HepG2 (cell line): ENCODE measurements around the gene SWSAP1. TPM values are rescaled to one million over a fixed set of nuclear protein-coding genes. Genes with fewer than 3 reads are reported as not detected.

Experiments used
- ATAC-seq: fragments of 200-7000 bp; cut with Tn5 transposase; 3 replicates; pipeline ENCODE4 v1.9.1; 2020; ENCODE audit warnings: mild to moderate bottlenecking, moderate library complexity
- BruUV-seq: library from RNA; stranded (reverse); fragments of 400-500 nt; replicated peaks from 2 replicates; lab custom pipeline; 2021; lab: Mats Ljungman, UMichigan
- CTCF ChIA-PET: fragments of 300-600 bp; formaldehyde crosslinking; extraction: SDS; loops from one replicate; lab custom pipeline; 2021; ENCODE audit warnings: low total read pairs, inconsistent platforms, low intra/inter-chr PET ratio; lab: Yijun Ruan, JAX
- POLR2A ChIA-PET: fragments of 350-600 bp; sonication (Branson Sonifier 250); formaldehyde crosslinking; loops from one replicate; lab custom pipeline; 2020; ENCODE audit warnings: antibody characterized with exemption, inconsistent platforms; lab: Yijun Ruan, JAX
- DNase-seq: peaks from one replicate; pipeline ENCODE4 v3.0.0-alpha.2; 2015; ENCODE audit warnings: low spot score
- FAIRE-seq: peaks from 3 replicates; lab custom pipeline; 2011; peaks lifted over from hg19 to GRCh38; lab: Jason Lieb, UNC
- H2AFZ ChIP-seq: one replicate; pipeline ENCODE4 v1.6.1; 2011; ENCODE audit warnings: low read length, inconsistent platforms
- H3K27ac ChIP-seq: fragments of 300-600 bp; 3 replicates; pipeline ENCODE4 v1.8.0; 2011; ENCODE audit warnings: mixed run types, mild to moderate bottlenecking, mixed read lengths, low read length, inconsistent platforms; ENCODE audit not compliant: insufficient read depth; ENCODE audit errors: extremely low read length
- H3K27me3 ChIP-seq, 2 experiments: fragments of 200-600 bp in 1 of 2; 2 replicates in 1 of 2; 3 replicates in 1 of 2; pipeline versions ENCODE4 v1.6.0 to v1.8.0; 2011; ENCODE audit warnings: low read length in 2 of 2, mild to moderate bottlenecking in 2 of 2, moderate library complexity in 2 of 2, inconsistent platforms in 1 of 2; ENCODE audit not compliant: insufficient read depth in 2 of 2, control insufficient read depth in 1 of 2
- H3K36me3 ChIP-seq, 2 experiments: fragments of 200-600 bp in 1 of 2; replicated peaks in 1 of 2; 2 replicates in 1 of 2; 3 replicates in 1 of 2; pipeline versions ENCODE4 v1.5.1 to v1.8.0; 2011; ENCODE audit warnings: low read length in 2 of 2, inconsistent platforms in 1 of 2; ENCODE audit not compliant: insufficient read depth in 2 of 2, control insufficient read depth in 1 of 2
- H3K4me1 ChIP-seq: 2 replicates; pipeline ENCODE4 v1.5.1; 2012; ENCODE audit warnings: low read length, inconsistent platforms; ENCODE audit not compliant: insufficient read depth
- H3K4me2 ChIP-seq: 2 replicates; pipeline ENCODE4 v1.6.0; 2011; ENCODE audit warnings: low read depth, low read length, inconsistent platforms
- H3K4me3 ChIP-seq, 3 experiments: fragments of 200-600 bp in 1 of 3; sonication (generic), shearing (Covaris generic) in 1 of 3; replicated peaks in 1 of 3; 2 replicates each; pipeline ENCODE4 v1.5.1; 2011 to 2016; ENCODE audit warnings: low read length in 3 of 3, inconsistent platforms in 2 of 3, low read depth in 2 of 3, mild to moderate bottlenecking in 2 of 3, control low read depth in 1 of 3, mixed read lengths in 1 of 3; ENCODE audit not compliant: insufficient read depth in 1 of 3
- H3K79me2 ChIP-seq: one replicate; pipeline ENCODE4 v1.6.1; 2011; ENCODE audit warnings: low read length, inconsistent platforms; ENCODE audit not compliant: insufficient read depth
- H3K9ac ChIP-seq: 2 replicates; pipeline ENCODE4 v1.6.0; 2011; ENCODE audit warnings: mild to moderate bottlenecking, low read depth, low read length, inconsistent platforms; ENCODE audit not compliant: insufficient read depth
- H3K9me3 ChIP-seq: 2 replicates; pipeline ENCODE4 v1.5.1; 2012; ENCODE audit warnings: mild to moderate bottlenecking, low read length
- H4K20me1 ChIP-seq: 2 replicates; pipeline ENCODE4 v1.6.0; 2011; ENCODE audit warnings: inconsistent platforms, mild to moderate bottlenecking, low read length, moderate library complexity; ENCODE audit not compliant: insufficient read depth
- E2F2 ChIP-seq: sonication (generic); formaldehyde crosslinking; IDR thresholded peaks from 2 replicates; pipeline ENCODE4 v1.4.0; 2020; ENCODE audit warnings: missing genetic modification reagents, borderline replicate concordance
- TAF15 ChIP-seq: fragments of 200-400 bp; formaldehyde crosslinking; IDR thresholded peaks from one replicate; pipeline ENCODE4 v1.6.1; 2018; ENCODE audit warnings: mild to moderate bottlenecking, low read depth, low read length; ENCODE audit not compliant: poor library complexity, severe bottlenecking
- USF2 ChIP-seq, 2 experiments: sonication (generic) in 1 of 2; formaldehyde crosslinking in 1 of 2; IDR thresholded peaks; 2 replicates each; pipeline versions ENCODE4 v1.5.1 to v1.6.1; 2011 to 2020; ENCODE audit warnings: borderline replicate concordance in 1 of 2, low read depth in 1 of 2, low read length in 1 of 2, mild to moderate bottlenecking in 1 of 2, missing genetic modification reagents in 1 of 2, moderate library complexity in 1 of 2
- WGBS: methylation state at CpG from one replicate; pipeline ENCODE4 v1.1.6; 2017; ENCODE audit warnings: low lambda C conversion rate; 5-methylcytosine and 5-hydroxymethylcytosine counted together
- in situ Hi-C: cut with HindIII; loops from 2 replicates; pipeline ENCODE4 v1.10.0; 2017; ENCODE audit warnings: low pct_unique_long_range_greater_than_20kb; ENCODE audit not compliant: extremely low pct_ligation_motif_present
- intact Hi-C: fragments of 100-400 bp; cut with micrococcal nuclease; formaldehyde crosslinking; loops from one replicate; pipeline ENCODE4 v1.10.0; 2022; ENCODE audit not compliant: unreplicated experiment
- polyA plus RNA-seq, 8 experiments: library from polyadenylated mRNA; depleted of rRNA in 3 of 8; stranded (reverse) in 7 of 8; unstranded in 1 of 8; fragments of >200 nt; fragmentation: Illumina TruSeq in 4 of 8; extraction: Trizol in 4 of 8; gene quantifications; 2 replicates each; pipeline versions ENCODE4 v1.2.1 to v1.2.3, GENCODE V29; 2011 to 2016; ENCODE audit warnings: low read depth in 4 of 8, missing spikeins in 1 of 8, mixed read lengths in 1 of 8; ENCODE audit not compliant: insufficient read depth in 1 of 8
- total RNA-seq, 5 experiments: library from RNA; depleted of rRNA; stranded (reverse); fragments of >200 nt; fragmentation: Illumina TruSeq; extraction: Trizol; gene quantifications; 2 replicates each; pipeline ENCODE4 v1.2.3, GENCODE V29; 2016; ENCODE audit warnings: low read depth in 1 of 5

The SWSAP1 gene
- total and polyA plus RNA-seq, 2 of the 13 experiments (the other 11 are each of a cell fraction or from before 2014, with no cell fraction given) = 2.7 to 3.3 TPM

- FAIRE-seq = no peak
- H3K27ac ChIP-seq = no peak overlapping the region
- no peaks in the 10 kb centered on the region for H3K27me3 ChIP-seq
- TF ChIP-seq E2F2 (CRISPR knock-in tag) (no peak), USF2 (IDR thresholded peaks at IDR 0.05; ENCODE audit: low read depth, low read length) (no peak), USF2 (CRISPR knock-in tag; IDR thresholded peaks at IDR 0.05; ENCODE audit: borderline replicate concordance) (no peak), TAF15 (no peak)
- no peak for DNase-seq
- intact Hi-C loops = no loop called here
- WGBS = 51% methylated on average over 5 of the region's 7 CpGs
- CTCF ChIA-PET = no interaction called here
- H3K79me2 ChIP-seq = no peaks in the 10 kb centered on the region
- H3K4me2 ChIP-seq = no peak overlapping the region
- in situ Hi-C loops = no loop called here
- no peak overlapping the region for H3K4me3 ChIP-seq
- no peak for ATAC-seq
- no peak overlapping the region for H2AFZ ChIP-seq
- no peaks in the 10 kb centered on the region for H4K20me1 ChIP-seq
- no peaks in the 10 kb centered on the region for H3K9me3 ChIP-seq
- no peak overlapping the region for H3K9ac ChIP-seq
- POLR2A ChIA-PET = interaction anchor here (4.8 kb wide), 1 partner anchor 27 kb away, joined by 68 read pairs; the partner anchor contains the start of gene SWSAP1
- BruUV-seq = no TSS peak
- H3K4me1 ChIP-seq = peaks cover 37% of the 10 kb centered on the region
- no peaks in the 10 kb centered on the region for H3K36me3 ChIP-seq
These were observed 26.9 kb upstream of the SWSAP1 start for GRCh38 chr19:11347546-11348039.
